Measurements from ENCODE around the gene ELP4.
"Not testable (repeated sequence)": the region's sequence is repeated elsewhere in the genome, so short reads cannot be mapped to it uniquely, and the experiment has no call there.

Gene ELP4

GRCh38 chr11:31706357-31706756 is 196.8 kb downstream of the ELP4 start:
- no peak for DNase-seq (ENCODE audit: low read depth in 2 of 2)

GRCh38 chr11:31711137-31711536 is 201.6 kb downstream of the ELP4 start:
- no peak for DNase-seq (ENCODE audit: low read depth in 2 of 2)

GRCh38 chr11:31712851-31713250 is 203.3 kb downstream of the ELP4 start:
- DNase-seq (ENCODE audit: low read depth in 2 of 2), result no peak

- no peak for DNase-seq (ENCODE audit: low read depth in 2 of 2)
Measured at GRCh38 chr11:31714840-31715239, 205.3 kb downstream of the ELP4 start.

GRCh38 chr11:31720225-31720624 is 210.7 kb downstream of the ELP4 start:
- no peak for DNase-seq (ENCODE audit: low read depth in 2 of 2)

GRCh38 chr11:31720671-31721365 is 211.3 kb downstream of the ELP4 start:
- DNase-seq (ENCODE audit: low read depth in 2 of 2), result no peak

GRCh38 chr11:31722754-31723153 is 213.2 kb downstream of the ELP4 start:
- no peak for DNase-seq (ENCODE audit: low read depth in 2 of 2)

GRCh38 chr11:31725176-31725575 is 215.6 kb downstream of the ELP4 start:
- DNase-seq (ENCODE audit: low read depth in 2 of 2), result no peak

GRCh38 chr11:31728432-31728831 is 218.9 kb downstream of the ELP4 start:
- DNase-seq (ENCODE audit: low read depth in 2 of 2), result no peak

GRCh38 chr11:31740131-31740530 is 230.6 kb downstream of the ELP4 start:
- DNase-seq (ENCODE audit: low read depth in 2 of 2), result no peak

GRCh38 chr11:31740731-31741368 is 231.3 kb downstream of the ELP4 start:
- DNase-seq (ENCODE audit: low read depth in 2 of 2), result not testable (repeated sequence)

- DNase-seq (ENCODE audit: low read depth in 2 of 2), result no peak
Measured at GRCh38 chr11:31747581-31747980, 238.0 kb downstream of the ELP4 start.

GRCh38 chr11:31757260-31757835 is 247.8 kb downstream of the ELP4 start:
- no peak for DNase-seq (ENCODE audit: low read depth in 2 of 2)

GRCh38 chr11:31761636-31762035 is 252.1 kb downstream of the ELP4 start:
- DNase-seq (ENCODE audit: low read depth in 2 of 2), result no peak

- no peak for DNase-seq (ENCODE audit: low read depth in 2 of 2)
Measured at GRCh38 chr11:31763296-31763695, 253.7 kb downstream of the ELP4 start.

GRCh38 chr11:31764261-31764660 is 254.7 kb downstream of the ELP4 start:
- no peak for DNase-seq (ENCODE audit: low read depth in 2 of 2)

- DNase-seq (ENCODE audit: low read depth in 2 of 2), result no peak
Measured at GRCh38 chr11:31764766-31765165, 255.2 kb downstream of the ELP4 start.

GRCh38 chr11:31767066-31767465 is 257.5 kb downstream of the ELP4 start:
- no peak for DNase-seq (ENCODE audit: low read depth in 2 of 2)

- DNase-seq (ENCODE audit: low read depth in 2 of 2), result no peak
Measured at GRCh38 chr11:31767685-31768084, 258.1 kb downstream of the ELP4 start.

GRCh38 chr11:31768749-31769640 is 259.4 kb downstream of the ELP4 start:
- no peak for DNase-seq (ENCODE audit: low read depth in 2 of 2)

- DNase-seq (ENCODE audit: low read depth in 2 of 2), result no peak
Measured at GRCh38 chr11:31770011-31770700, 260.6 kb downstream of the ELP4 start.

- no peak for DNase-seq (ENCODE audit: low read depth in 2 of 2)
Measured at GRCh38 chr11:31772412-31772811, 262.8 kb downstream of the ELP4 start.

Data from stimulated activated CD4-positive, alpha-beta T cell treated with anti-CD3 and anti-CD28 coated beads, Interleukin-15, amount 100 ng/mL, for 48 hours (primary cell).